ENCODE results near the gene FASTK. TPM values are rescaled to one million over a fixed set of nuclear protein-coding genes. Genes with fewer than 3 reads are reported as not detected.
A peak's percentile ranks its signal among the peaks of the same experiment; 100 is the strongest.

Gene FASTK
- total RNA-seq, 1 experiment from 2014 or later, result 104 TPM

GRCh38 chr7:151095828-151096475 lies 15.3 kb upstream of the FASTK start:
- no peak overlapping the region for H3K27ac ChIP-seq
- 0 out of 2 replicates have a peak, but pooled peaks cover 4% of the 10 kb centered on the region for H3K4me1 ChIP-seq (replicated peaks)
- H3K27me3 ChIP-seq (replicated peaks), result no peaks in the 10 kb centered on the region
- no peaks in the 10 kb centered on the region for H3K9me3 ChIP-seq (replicated peaks)
- no peaks in the 10 kb centered on the region for H3K36me3 ChIP-seq
- H3K4me3 ChIP-seq, result no peak overlapping the region
- DNase-seq (ENCODE audit: low read depth in 1 of 2, low spot score in 2 of 2), result no peak

- DNase-seq (ENCODE audit: low read depth in 1 of 2, low spot score in 2 of 2), result no peak
- Histone ChIP-seq H3K27me3 (replicated peaks) (no peaks in the 10 kb centered on the region), H3K4me3 (no peak overlapping the region), H3K27ac (no peak overlapping the region), H3K36me3 (no peaks in the 10 kb centered on the region), H3K4me1 (replicated peaks) (0 out of 2 replicates have a peak, but pooled peaks cover 4% of the 10 kb centered on the region), H3K9me3 (replicated peaks) (no peaks in the 10 kb centered on the region)
Measured at GRCh38 chr7:151095123-151095797, 14.7 kb upstream of the FASTK start.

- Histone ChIP-seq H3K9me3 (replicated peaks) (no peaks in the 10 kb centered on the region), H3K36me3 (no peaks in the 10 kb centered on the region), H3K4me3 (no peak overlapping the region), H3K27me3 (replicated peaks) (no peaks in the 10 kb centered on the region), H3K27ac (no peak overlapping the region), H3K4me1 (replicated peaks) (peaks cover 8% of the 10 kb centered on the region)
- DNase-seq (ENCODE audit: low read depth in 1 of 2, low spot score in 2 of 2), result no peak
Measured at GRCh38 chr7:151094675-151095074, 14.1 kb upstream of the FASTK start.

- no peaks in the 10 kb centered on the region for H3K36me3 ChIP-seq
- peaks cover 17% of the 10 kb centered on the region for H3K4me1 ChIP-seq (replicated peaks)
- H3K4me3 ChIP-seq, result no peak overlapping the region
- no peak overlapping the region for H3K27ac ChIP-seq
- DNase-seq (ENCODE audit: low read depth in 1 of 2, low spot score in 2 of 2), result no peak
- no peaks in the 10 kb centered on the region for H3K9me3 ChIP-seq (replicated peaks)
- no peaks in the 10 kb centered on the region for H3K27me3 ChIP-seq (replicated peaks)
Measured at GRCh38 chr7:151093748-151094147, 13.1 kb upstream of the FASTK start.

GRCh38 chr7:151091988-151092387 lies 11.4 kb upstream of the FASTK start:
- no peak overlapping the region for H3K27ac ChIP-seq
- no peaks in the 10 kb centered on the region; the same call in 1 of the 2 replicates for H3K9me3 ChIP-seq (replicated peaks)

GRCh38 chr7:151091431-151091830 lies 10.8 kb upstream of the FASTK start:
- Histone ChIP-seq H3K36me3 (peaks cover 4% of the 10 kb centered on the region; the same call in 1 of the 2 replicates), H3K27ac (no peak overlapping the region), H3K9me3 (replicated peaks) (no peaks in the 10 kb centered on the region; the same call in 1 of the 2 replicates), H3K27me3 (replicated peaks) (no peaks in the 10 kb centered on the region), H3K4me1 (replicated peaks) (peaks cover 36% of the 10 kb centered on the region), H3K4me3 (no peak overlapping the region)
- no peak for DNase-seq (ENCODE audit: low read depth in 1 of 2, low spot score in 2 of 2)

More at GRCh38 chr7:151091988-151092387, 11.4 kb upstream of the FASTK start:
- H3K4me3 ChIP-seq, result no peak overlapping the region
- peaks cover 4% of the 10 kb centered on the region; the same call in 1 of the 2 replicates for H3K36me3 ChIP-seq
- DNase-seq (ENCODE audit: low read depth in 1 of 2, low spot score in 2 of 2), result no peak
- peaks cover 34% of the 10 kb centered on the region for H3K4me1 ChIP-seq (replicated peaks)
- H3K27me3 ChIP-seq (replicated peaks), result no peaks in the 10 kb centered on the region

- Histone ChIP-seq H3K36me3 (peaks cover 4% of the 10 kb centered on the region; the same call in 1 of the 2 replicates), H3K9me3 (replicated peaks) (no peaks in the 10 kb centered on the region; the same call in 1 of the 2 replicates), H3K27ac (no peak overlapping the region), H3K4me3 (no peak overlapping the region), H3K27me3 (replicated peaks) (no peaks in the 10 kb centered on the region), H3K4me1 (replicated peaks) (peaks cover 37% of the 10 kb centered on the region)
- DNase-seq (ENCODE audit: low read depth in 1 of 2, low spot score in 2 of 2), result no peak
Measured at GRCh38 chr7:151091003-151091402, 10.4 kb upstream of the FASTK start.

- peaks cover 45% of the 10 kb centered on the region for H3K4me1 ChIP-seq (replicated peaks)
- H3K9me3 ChIP-seq (replicated peaks), result no peaks in the 10 kb centered on the region; the same call in 1 of the 2 replicates
- peaks cover 4% of the 10 kb centered on the region; the same call in 1 of the 2 replicates for H3K36me3 ChIP-seq
- no peaks in the 10 kb centered on the region for H3K27me3 ChIP-seq (replicated peaks)
- peak overlapping the region; percentile 52 for H3K27ac ChIP-seq
- H3K4me3 ChIP-seq, result no peak overlapping the region
- DNase-seq (ENCODE audit: low read depth in 1 of 2, low spot score in 2 of 2), result no peak
Measured at GRCh38 chr7:151089893-151090730, 9.5 kb upstream of the FASTK start.

- Histone ChIP-seq H3K36me3 (peaks cover 4% of the 10 kb centered on the region; the same call in 1 of the 2 replicates), H3K4me3 (peak overlapping the region; percentile 58)
- peak; percentile 89 to 90 for DNase-seq (ENCODE audit: low read depth in 1 of 2, low spot score in 2 of 2)
Measured at GRCh38 chr7:151088856-151089699, 8.5 kb upstream of the FASTK start.

GRCh38 chr7:151088019-151088855 lies 7.6 kb upstream of the FASTK start:
- Histone ChIP-seq H3K9me3 (replicated peaks) (no peaks in the 10 kb centered on the region; the same call in 1 of the 2 replicates), H3K4me1 (replicated peaks) (peaks cover 46% of the 10 kb centered on the region), H3K36me3 (peaks cover 4% of the 10 kb centered on the region; the same call in 1 of the 2 replicates), H3K4me3 (peak overlapping the region; percentile 58), H3K27me3 (replicated peaks) (no peaks in the 10 kb centered on the region), H3K27ac (peak overlapping the region; percentile 52)
- peak in 1 of 2 experiments; percentile 42 for DNase-seq (ENCODE audit: low read depth in 1 of 2, low spot score in 2 of 2)

More at GRCh38 chr7:151088856-151089699, 8.5 kb upstream of the FASTK start:
- Histone ChIP-seq H3K9me3 (replicated peaks) (no peaks in the 10 kb centered on the region; the same call in 1 of the 2 replicates), H3K27me3 (replicated peaks) (no peaks in the 10 kb centered on the region), H3K27ac (peak overlapping the region; percentile 52), H3K4me1 (replicated peaks) (peaks cover 40% of the 10 kb centered on the region)

GRCh38 chr7:151087245-151088018 lies 6.8 kb upstream of the FASTK start:
- peaks cover 50% of the 10 kb centered on the region for H3K4me1 ChIP-seq (replicated peaks)
- H3K4me3 ChIP-seq, result peak overlapping the region; percentile 58
- H3K36me3 ChIP-seq, result peaks cover 4% of the 10 kb centered on the region; the same call in 1 of the 2 replicates
- DNase-seq (ENCODE audit: low read depth in 1 of 2, low spot score in 2 of 2), result peak in 1 of 2 experiments; percentile 72
- H3K27me3 ChIP-seq (replicated peaks), result no peaks in the 10 kb centered on the region
- H3K27ac ChIP-seq, result peak overlapping the region; percentile 46
- H3K9me3 ChIP-seq (replicated peaks), result no peaks in the 10 kb centered on the region; the same call in 1 of the 2 replicates
